ENCODE measurements around the gene ING2. TPM values are rescaled to one million over a fixed set of nuclear protein-coding genes. Genes with fewer than 3 reads are reported as not detected.
"Not testable (repeated sequence)": the region's sequence is repeated elsewhere in the genome, so short reads cannot be mapped to it uniquely, and the experiment has no call there.

Gene ING2, protein sequence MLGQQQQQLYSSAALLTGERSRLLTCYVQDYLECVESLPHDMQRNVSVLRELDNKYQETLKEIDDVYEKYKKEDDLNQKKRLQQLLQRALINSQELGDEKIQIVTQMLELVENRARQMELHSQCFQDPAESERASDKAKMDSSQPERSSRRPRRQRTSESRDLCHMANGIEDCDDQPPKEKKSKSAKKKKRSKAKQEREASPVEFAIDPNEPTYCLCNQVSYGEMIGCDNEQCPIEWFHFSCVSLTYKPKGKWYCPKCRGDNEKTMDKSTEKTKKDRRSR
- 10 to 100 TPM in 4 of 6 donors, 1 to 10 TPM in 2; 8.2 to 27.7 (median 10.8) TPM for total RNA-seq

DNA sequence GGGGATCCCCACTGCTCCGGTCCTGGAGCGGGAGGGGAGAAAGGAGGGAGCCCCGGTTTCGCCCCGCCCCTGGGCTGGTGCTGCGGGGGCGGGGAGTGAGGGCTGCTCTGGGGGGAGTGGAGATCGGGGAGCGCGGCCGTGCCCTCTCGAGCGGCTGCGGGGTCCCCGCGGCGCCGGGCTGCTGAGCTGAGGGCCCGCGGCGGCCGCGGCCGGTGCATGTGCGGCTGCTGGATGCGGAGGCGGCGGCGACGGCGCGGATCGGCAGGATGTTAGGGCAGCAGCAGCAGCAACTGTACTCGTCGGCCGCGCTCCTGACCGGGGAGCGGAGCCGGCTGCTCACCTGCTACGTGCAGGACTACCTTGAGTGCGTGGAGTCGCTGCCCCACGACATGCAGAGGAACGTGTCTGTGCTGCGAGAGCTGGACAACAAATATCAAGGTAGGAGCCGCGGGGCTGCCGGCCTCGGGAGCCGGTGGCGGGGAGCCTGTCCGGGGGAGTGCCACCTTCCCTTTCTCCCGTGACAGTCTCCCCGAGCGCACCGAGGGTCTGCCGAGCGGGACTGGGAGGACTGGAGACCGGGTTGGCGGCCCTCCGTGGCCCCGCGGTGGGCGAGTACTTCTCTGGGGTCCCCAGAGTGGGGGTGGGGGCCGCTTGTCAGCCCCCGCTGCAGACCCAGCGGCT, at the start of gene ING2:
TSS of gene ING2 (plus strand) at position 129 of the 681 bp plus-strand sequence. CDS start at position 267, 138 bp downstream.
- 0 to 1% methylated on average over 5 to 45 of the region's 68 CpGs for WGBS, 2 donors
- TF ChIP-seq CTCF (IDR thresholded peaks at IDR 0.05): no peak
- peak in 1 of 4 donors; percentile 55 for TF ChIP-seq POLR2A (IDR thresholded peaks at IDR 0.05)

DNA sequence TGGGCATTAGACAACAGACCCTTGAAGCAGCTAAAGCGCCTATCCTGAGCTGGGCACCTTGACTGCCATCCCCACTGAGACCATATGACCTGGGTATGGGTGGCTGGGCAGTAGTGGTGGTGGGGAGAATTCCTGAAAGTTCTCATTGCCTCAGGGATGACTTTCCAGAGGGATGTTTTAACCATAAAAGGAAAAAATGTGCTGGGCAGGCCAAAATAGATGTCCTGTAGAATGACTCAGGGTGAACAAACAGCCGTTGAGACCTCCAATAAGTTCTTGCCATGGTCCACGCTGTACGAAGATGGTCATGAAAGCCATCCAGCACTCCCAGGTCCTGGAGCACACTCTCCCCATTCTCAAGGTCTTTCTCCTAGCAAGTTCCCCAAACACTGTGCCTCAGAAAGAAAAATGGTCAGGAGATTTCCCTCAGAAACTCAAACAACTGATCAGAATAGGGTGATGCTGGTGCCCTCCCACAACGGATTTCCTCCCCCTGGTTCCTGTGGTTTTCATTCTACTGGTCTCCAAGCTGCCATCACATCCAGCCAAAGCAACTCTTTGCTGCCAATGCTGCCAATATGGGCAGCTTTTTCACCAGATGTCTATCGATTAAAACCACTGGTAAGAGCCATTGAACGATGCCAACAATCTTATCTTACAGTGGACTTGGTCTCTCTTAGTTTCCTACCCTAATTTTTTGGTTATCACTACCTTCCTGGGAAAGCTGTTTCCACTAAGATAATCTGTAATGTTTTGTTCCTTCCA, 49.2 kb upstream of the ING2 start:
- ATAC-seq (ENCODE audit: low FRiP score in 2 of 2) (no peak), DNase-seq (no peak)
- no peak overlapping the region for H3K27ac ChIP-seq
- no peak for TF ChIP-seq CTCF (IDR thresholded peaks at IDR 0.05)
- TF ChIP-seq POLR2AphosphoS5 (IDR thresholded peaks at IDR 0.05): no peak
- no peak for TF ChIP-seq POLR2A (IDR thresholded peaks at IDR 0.05)
- no peak for TF ChIP-seq EP300 (IDR thresholded peaks at IDR 0.05)
- no peaks in the 10 kb centered on the region for H3K9me3 ChIP-seq
- no peaks in the 10 kb centered on the region for H3K27me3 ChIP-seq
- WGBS, 2 donors: 63 to 84% methylated on average over 7 of the region's 7 CpGs
- H3K4me1 ChIP-seq: no peaks in the 10 kb centered on the region
- H3K36me3 ChIP-seq: peaks cover 0 to 30% (median 7%) of the 10 kb centered on the region in 4 donors
- no peak overlapping the region for H3K4me3 ChIP-seq

More for the DNA sequence above, at the start of gene ING2:
- no peaks in the 10 kb centered on the region for H3K36me3 ChIP-seq
- ATAC-seq (ENCODE audit: low FRiP score in 2 of 2) (peak; percentile 85), DNase-seq (peak; percentile 85 to 89)
- peak within 1 kb of the TSS; percentile 94 to 98 (median 98) for H3K27ac ChIP-seq
- peak within 1 kb of the TSS; percentile 91 to 98 (median 96) for H3K4me3 ChIP-seq
- H3K9me3 ChIP-seq: no peaks in the 10 kb centered on the region
- no peaks in the 10 kb centered on the region for H3K27me3 ChIP-seq
- H3K4me1 ChIP-seq: peaks cover 4 to 22% (median 12%) of the 10 kb centered on the region in 4 donors

- ATAC-seq (ENCODE audit: low FRiP score in 2 of 2) (no peak), DNase-seq (no peak)
- no peaks in the 10 kb centered on the region for H3K4me1 ChIP-seq
- no peaks in the 10 kb centered on the region for H3K27me3 ChIP-seq
- H3K9me3 ChIP-seq: no peaks in the 10 kb centered on the region
- H3K27ac ChIP-seq: no peak overlapping the region
- no peak for TF ChIP-seq EP300 (IDR thresholded peaks at IDR 0.05)
- TF ChIP-seq POLR2AphosphoS5 (IDR thresholded peaks at IDR 0.05): no peak
- no peak for TF ChIP-seq CTCF (IDR thresholded peaks at IDR 0.05)
- TF ChIP-seq POLR2A (IDR thresholded peaks at IDR 0.05): no peak
- 80 to 91% methylated on average over 5 of the region's 5 CpGs for WGBS, 2 donors
- H3K36me3 ChIP-seq: peaks cover 0 to 8% (median 0%) of the 10 kb centered on the region in 4 donors
- no peak overlapping the region for H3K4me3 ChIP-seq
Observed at GRCh38 chr4:183458005-183458404, 46.9 kb upstream of the ING2 start.

DNA sequence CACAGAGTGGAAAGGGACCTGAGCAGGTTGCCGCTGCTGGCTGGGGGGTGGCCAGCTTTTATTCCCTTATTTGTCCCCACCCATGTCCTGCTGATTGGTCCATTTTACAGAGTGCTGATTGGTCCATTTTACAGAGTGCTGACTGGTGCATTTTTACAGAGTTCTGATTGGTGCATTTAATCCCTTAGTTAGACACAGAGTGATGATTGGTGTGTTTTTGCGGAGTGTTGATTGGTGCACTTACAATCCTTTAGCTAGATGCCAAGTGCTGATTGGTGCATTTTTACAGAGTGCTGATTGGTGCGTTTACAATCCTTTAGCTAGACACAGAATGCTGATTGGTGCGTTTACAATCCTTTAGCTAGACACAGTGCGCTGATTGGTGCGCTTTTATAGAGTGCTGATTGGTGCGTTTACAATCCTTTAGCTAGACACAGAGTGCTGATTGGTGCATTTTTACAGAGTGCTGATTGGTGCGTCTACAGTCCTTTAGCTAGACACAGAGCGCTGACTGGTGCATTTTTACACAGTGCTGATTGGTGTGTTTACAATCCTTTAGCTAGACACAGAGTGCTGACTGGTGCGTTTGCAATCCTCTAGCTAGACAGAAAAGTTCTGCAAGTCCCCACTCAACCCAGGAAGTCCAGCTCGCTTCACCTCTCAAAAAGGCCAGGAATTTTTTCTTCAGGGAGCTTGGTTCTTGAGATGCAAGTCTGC, 40.8 kb upstream of the ING2 start:
- WGBS, 2 donors: 75 to 81% methylated on average over 11 of the region's 11 CpGs
- H3K4me3 ChIP-seq: not testable (repeated sequence)

GRCh38 chr4:183465879-183466278, 39.0 kb upstream of the ING2 start:
- WGBS, 2 donors: 40 to 69% methylated on average over 5 of the region's 5 CpGs
- not testable (repeated sequence) for H3K9me3 ChIP-seq; H3K4me1 ChIP-seq; H3K4me3 ChIP-seq; ATAC-seq (ENCODE audit: low FRiP score in 2 of 2); H3K27me3 ChIP-seq; H3K27ac ChIP-seq; H3K36me3 ChIP-seq
- peak in 1 of 2 donors; percentile 25 for DNase-seq

More for the DNA sequence above, 40.8 kb upstream of the ING2 start:
- ATAC-seq (ENCODE audit: low FRiP score in 2 of 2); H3K9me3 ChIP-seq; H3K27me3 ChIP-seq; H3K27ac ChIP-seq; H3K4me1 ChIP-seq; DNase-seq; H3K36me3 ChIP-seq: not testable (repeated sequence)

All from upper lobe of left lung (tissue), 6 donors.